ENCODE results near the gene PSME2. TPM values are rescaled to one million over a fixed set of nuclear protein-coding genes. Genes with fewer than 3 reads are reported as not detected.

PSME2 gene
- polyA plus RNA-seq, 1 experiment, result 165 TPM

DNA sequence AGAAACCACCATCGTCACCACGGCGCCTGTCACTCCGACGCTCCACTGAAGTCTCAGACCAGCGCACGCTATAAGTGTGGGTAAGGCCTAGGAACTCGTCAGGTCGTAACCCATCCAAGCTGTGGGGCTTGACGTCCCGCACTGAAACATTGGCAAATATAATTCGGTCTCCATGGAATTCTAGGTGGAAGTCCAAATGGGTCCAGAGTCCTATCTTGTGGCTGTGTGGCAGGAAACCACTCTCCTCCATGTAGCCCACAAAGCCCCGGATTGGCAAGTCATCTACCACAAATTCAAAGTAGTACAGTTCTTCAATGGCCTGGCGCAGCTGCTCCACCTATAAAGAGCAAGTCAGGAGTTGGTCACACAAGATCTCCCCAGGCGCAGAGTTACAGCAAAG lies 46.5 kb upstream of the PSME2 start:
- TF ChIP-seq, protein P1, sequence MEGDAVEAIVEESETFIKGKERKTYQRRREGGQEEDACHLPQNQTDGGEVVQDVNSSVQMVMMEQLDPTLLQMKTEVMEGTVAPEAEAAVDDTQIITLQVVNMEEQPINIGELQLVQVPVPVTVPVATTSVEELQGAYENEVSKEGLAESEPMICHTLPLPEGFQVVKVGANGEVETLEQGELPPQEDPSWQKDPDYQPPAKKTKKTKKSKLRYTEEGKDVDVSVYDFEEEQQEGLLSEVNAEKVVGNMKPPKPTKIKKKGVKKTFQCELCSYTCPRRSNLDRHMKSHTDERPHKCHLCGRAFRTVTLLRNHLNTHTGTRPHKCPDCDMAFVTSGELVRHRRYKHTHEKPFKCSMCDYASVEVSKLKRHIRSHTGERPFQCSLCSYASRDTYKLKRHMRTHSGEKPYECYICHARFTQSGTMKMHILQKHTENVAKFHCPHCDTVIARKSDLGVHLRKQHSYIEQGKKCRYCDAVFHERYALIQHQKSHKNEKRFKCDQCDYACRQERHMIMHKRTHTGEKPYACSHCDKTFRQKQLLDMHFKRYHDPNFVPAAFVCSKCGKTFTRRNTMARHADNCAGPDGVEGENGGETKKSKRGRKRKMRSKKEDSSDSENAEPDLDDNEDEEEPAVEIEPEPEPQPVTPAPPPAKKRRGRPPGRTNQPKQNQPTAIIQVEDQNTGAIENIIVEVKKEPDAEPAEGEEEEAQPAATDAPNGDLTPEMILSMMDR (IDR thresholded peaks at IDR 0.05; ENCODE audit: insufficient read depth, low read depth, low read length), result no peak
- Histone ChIP-seq H3K27me3 (ENCODE audit: control insufficient read depth, insufficient read depth, low read length) (no peaks in the 10 kb centered on the region), H3K36me3 (ENCODE audit: control insufficient read depth, insufficient read depth, low read length) (peaks cover 7% of the 10 kb centered on the region), H3K4me3 (ENCODE audit: low read depth, low read length) (no peak overlapping the region)
- POLR2A ChIA-PET, result no interaction called here
- no peak for DNase-seq (ENCODE audit: low read depth)
- CTCF ChIA-PET, result no interaction called here

GRCh38 chr14:24190416-24190815 lies 44.0 kb upstream of the PSME2 start:
- TF ChIP-seq, protein P1 (IDR thresholded peaks at IDR 0.05; ENCODE audit: insufficient read depth, low read depth, low read length), result no peak
- DNase-seq (ENCODE audit: low read depth), result no peak
- CTCF ChIA-PET, result no interaction called here
- Histone ChIP-seq H3K27me3 (ENCODE audit: control insufficient read depth, insufficient read depth, low read length) (no peaks in the 10 kb centered on the region), H3K36me3 (ENCODE audit: control insufficient read depth, insufficient read depth, low read length) (peaks cover 21% of the 10 kb centered on the region), H3K4me3 (ENCODE audit: low read depth, low read length) (no peak overlapping the region)
- POLR2A ChIA-PET, result no interaction called here

DNA sequence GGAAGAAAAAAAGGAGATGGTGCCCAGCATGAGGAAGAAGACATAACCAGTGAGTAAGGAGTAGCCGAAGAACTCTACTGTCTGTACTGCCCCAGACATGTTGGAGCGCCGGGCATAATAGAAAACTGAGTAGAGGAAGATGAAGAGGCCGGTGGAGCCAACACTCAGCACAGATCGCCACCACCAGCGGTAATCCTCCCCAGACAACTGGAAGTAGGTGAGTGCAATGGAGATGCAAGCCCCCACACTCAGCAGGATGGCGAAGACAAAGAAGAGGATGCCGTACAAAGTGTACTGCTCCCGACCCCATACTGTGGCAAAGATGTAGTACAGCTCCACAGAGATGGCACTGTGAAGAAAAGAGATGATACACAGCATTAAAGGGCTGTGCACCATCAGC lies 43.0 kb upstream of the PSME2 start:
- CTCF ChIA-PET, result interaction anchor here (0.7 to 2.7 kb wide), 3 partner anchors 28 to 144 kb away, joined by 3 to 18 read pairs (median 5); partner anchors contain the start of gene IRF9
- POLR2A ChIA-PET, result no interaction called here
- Histone ChIP-seq H3K27me3 (ENCODE audit: control insufficient read depth, insufficient read depth, low read length) (no peaks in the 10 kb centered on the region), H3K4me3 (ENCODE audit: low read depth, low read length) (no peak overlapping the region), H3K36me3 (ENCODE audit: control insufficient read depth, insufficient read depth, low read length) (peaks cover 26% of the 10 kb centered on the region)
- no peak for DNase-seq (ENCODE audit: low read depth)
- TF ChIP-seq, protein P1 (IDR thresholded peaks at IDR 0.05; ENCODE audit: insufficient read depth, low read depth, low read length), result no peak

DNA sequence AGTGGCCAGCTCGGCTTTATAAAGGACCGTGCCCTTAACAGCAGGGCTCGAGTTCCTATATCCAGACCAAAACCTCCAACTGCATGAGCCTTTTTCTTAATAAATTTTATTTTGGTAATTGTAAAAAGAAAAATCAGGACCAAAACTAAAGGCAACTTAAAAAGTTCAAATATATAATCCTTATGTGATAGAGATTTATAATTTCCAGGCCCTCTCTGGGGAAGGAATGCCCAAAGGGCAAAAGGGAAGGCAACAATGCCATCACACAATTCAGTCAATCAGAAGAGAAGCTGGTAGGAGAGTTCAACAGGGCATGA lies 42.6 kb upstream of the PSME2 start:
- DNase-seq (ENCODE audit: low read depth), result no peak
- ChIA-PET CTCF (interaction anchor here (0.7 to 2.7 kb wide), 5 partner anchors 28 to 144 kb away, joined by 3 to 18 read pairs (median 5); partner anchors contain the start of genes EMC9, IRF9 and PSME1), POLR2A (no interaction called here)
- TF ChIP-seq, protein P1 (IDR thresholded peaks at IDR 0.05; ENCODE audit: insufficient read depth, low read depth, low read length), result no peak
- Histone ChIP-seq H3K27me3 (ENCODE audit: control insufficient read depth, insufficient read depth, low read length) (no peaks in the 10 kb centered on the region), H3K4me3 (ENCODE audit: low read depth, low read length) (no peak overlapping the region), H3K36me3 (ENCODE audit: control insufficient read depth, insufficient read depth, low read length) (peaks cover 30% of the 10 kb centered on the region)

DNA sequence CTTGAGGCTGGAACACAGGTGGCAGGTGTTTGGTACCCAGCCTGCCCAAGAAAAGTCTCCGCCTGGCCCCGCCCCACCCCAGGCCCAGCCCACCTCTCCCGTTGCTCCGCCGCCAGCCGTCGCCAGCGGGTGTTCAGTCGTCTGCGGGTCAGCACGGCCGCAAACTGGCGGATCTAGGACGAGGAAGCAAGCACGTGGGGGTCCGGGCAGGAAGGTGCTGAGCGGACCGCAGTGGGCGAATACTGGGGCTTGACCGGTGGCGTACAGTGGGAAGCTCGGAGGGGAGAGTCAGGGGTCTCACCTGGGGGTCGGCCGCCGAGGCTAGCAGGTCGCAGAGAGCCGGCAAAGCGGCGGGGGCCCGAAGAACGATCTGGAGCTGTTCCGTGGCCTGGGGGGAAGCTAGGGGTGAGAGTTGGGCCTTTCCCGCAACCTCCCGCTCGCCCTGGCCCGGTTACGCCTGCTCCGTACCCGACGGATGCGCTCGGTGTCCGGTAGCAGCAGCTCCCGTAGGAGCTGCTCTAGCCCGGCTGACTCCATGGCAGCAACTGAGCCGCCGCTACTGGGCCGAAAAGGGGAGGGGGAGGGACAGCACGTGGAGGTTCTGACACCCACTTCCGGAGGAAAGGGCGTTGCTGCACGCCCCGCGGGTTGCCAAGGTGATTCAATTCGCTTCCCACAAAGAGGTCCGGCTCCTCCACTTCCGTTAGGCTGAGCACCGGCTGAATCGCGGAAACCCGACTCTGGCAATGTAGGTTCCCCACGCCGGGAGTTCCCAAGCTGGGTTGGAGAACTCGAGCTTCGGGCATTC lies 42.0 kb upstream of the PSME2 start, which contains the start of gene IPO4:
Gene IPO4, minus strand, starts transcription at position 566 of the 808 bp plus-strand sequence. Its CDS starts 29 bp downstream, at position 537.
- TF ChIP-seq, protein P1 (IDR thresholded peaks at IDR 0.05; ENCODE audit: insufficient read depth, low read depth, low read length), result no peak
- peak; percentile 79 for DNase-seq (ENCODE audit: low read depth)
- no peaks in the 10 kb centered on the region for H3K27me3 ChIP-seq (ENCODE audit: control insufficient read depth, insufficient read depth, low read length)
- peaks cover 32% of the 10 kb centered on the region for H3K36me3 ChIP-seq (ENCODE audit: control insufficient read depth, insufficient read depth, low read length)
- H3K4me3 ChIP-seq (ENCODE audit: low read depth, low read length), result peak within 1 kb of the TSS; percentile 70
- ChIA-PET POLR2A (no interaction called here), CTCF (interaction anchor here (0.7 to 2.7 kb wide), 6 partner anchors 9 to 145 kb away, joined by 3 to 18 read pairs (median 4); partner anchors contain the start of genes EMC9, IRF9 and PSME1)

Data from BJ (cell line).